CD8-positive, alpha-beta memory T cell (primary cell): ENCODE measurements around the gene KCNJ10. TPM values are rescaled to one million over a fixed set of nuclear protein-coding genes. Genes with fewer than 3 reads are reported as not detected.

Experiments
- CTCF ChIA-PET: fragments of 350-600 bp; sonication (Branson Sonifier 250); formaldehyde crosslinking; loops from one replicate; lab custom pipeline; 2021; ENCODE audit warnings: antibody characterized with exemption; lab: Charles Lee
- POLR2A ChIA-PET: fragments of 350-600 bp; sonication (Branson Sonifier 250); formaldehyde crosslinking; loops from one replicate; lab custom pipeline; 2021; ENCODE audit warnings: antibody characterized with exemption; lab: Charles Lee
- DNase-seq, 5 donors: peaks; one replicate each; pipeline versions ENCODE4 v3.0.0 to v3.0.0-alpha.2; 2020 to 2022; ENCODE audit warnings: mixed read lengths in 1 of 5
- H3K27ac ChIP-seq: one replicate; pipeline ENCODE4 v1.7.0; 2013; ENCODE audit warnings: low read depth, mild to moderate bottlenecking, low read length, moderate library complexity
- H3K27me3 ChIP-seq: 2 replicates; pipeline ENCODE4 v1.7.0; 2013; ENCODE audit warnings: low read length, mild to moderate bottlenecking; ENCODE audit not compliant: insufficient read depth, poor library complexity, severe bottlenecking
- H3K36me3 ChIP-seq: 2 replicates; pipeline ENCODE4 v1.7.0; 2013; ENCODE audit warnings: mild to moderate bottlenecking, low read length, moderate library complexity; ENCODE audit not compliant: insufficient read depth
- H3K4me1 ChIP-seq: 2 replicates; pipeline ENCODE4 v1.7.0; 2013; ENCODE audit warnings: mild to moderate bottlenecking, low read length, moderate library complexity; ENCODE audit not compliant: insufficient read depth
- H3K4me3 ChIP-seq: 2 replicates; pipeline ENCODE4 v1.7.0; 2013; ENCODE audit warnings: mild to moderate bottlenecking, low read length
- H3K9me3 ChIP-seq: 2 replicates; pipeline ENCODE4 v1.7.0; 2013; ENCODE audit warnings: mild to moderate bottlenecking, low read length
- H3K27ac Mint-ChIP-seq, 8 donors: one replicate each; pipeline ENCODE4 v1.8.0; 2020 to 2021; ENCODE audit warnings: mixed read lengths in 8 of 8, mild to moderate bottlenecking in 6 of 8, inconsistent platforms in 3 of 8, moderate library complexity in 3 of 8
- H3K27me3 Mint-ChIP-seq, 2 donors: one replicate each; pipeline ENCODE4 v1.8.0; 2020 to 2021; ENCODE audit warnings: mixed read lengths in 2 of 2, mild to moderate bottlenecking in 1 of 2, moderate library complexity in 1 of 2
- H3K36me3 Mint-ChIP-seq, 3 donors: one replicate each; pipeline ENCODE4 v1.8.0; 2020 to 2021; ENCODE audit warnings: mixed read lengths in 3 of 3, inconsistent platforms in 1 of 3, mild to moderate bottlenecking in 1 of 3
- H3K4me1 Mint-ChIP-seq, 3 donors: one replicate each; pipeline ENCODE4 v1.8.0; 2020 to 2021; ENCODE audit warnings: mixed read lengths in 3 of 3, inconsistent platforms in 1 of 3, mild to moderate bottlenecking in 1 of 3
- H3K4me3 Mint-ChIP-seq, 7 donors: one replicate each; pipeline ENCODE4 v1.8.0; 2020 to 2021; ENCODE audit warnings: mixed read lengths in 7 of 7, mild to moderate bottlenecking in 6 of 7, moderate library complexity in 4 of 7, inconsistent platforms in 2 of 7
- H3K9me3 Mint-ChIP-seq, 5 donors: one replicate each; pipeline ENCODE4 v1.8.0; 2020 to 2022; ENCODE audit warnings: mixed read lengths in 5 of 5, mild to moderate bottlenecking in 3 of 5, moderate library complexity in 2 of 5, inconsistent platforms in 1 of 5
- polyA plus RNA-seq: library from polyadenylated mRNA; unstranded; fragments of 300-500 nt; fragmentation: Illumina TruSeq; gene quantifications from one replicate; pipeline ENCODE4 v1.2.3, GENCODE V29; 2021
- total RNA-seq, 2 experiments: library from RNA; stranded (reverse); gene quantifications; one replicate each; pipeline ENCODE4 v1.2.3, GENCODE V29; 2021

KCNJ10 gene
- total and polyA plus RNA-seq, 3 experiments from 2014 or later = 0.13 TPM; not detected in 2

- ChIA-PET CTCF (no interaction called here), POLR2A (no interaction called here)
- Mint-ChIP-seq H3K27me3 (peaks cover 5 to 30% of the 10 kb centered on the region in 2 donors), H3K27ac (no peak overlapping the region), H3K36me3 (no peaks in the 10 kb centered on the region), H3K4me3 (no peak overlapping the region), H3K4me1 (no peaks in the 10 kb centered on the region), H3K9me3 (no peaks in the 10 kb centered on the region)
- H3K4me3 ChIP-seq = no peak overlapping the region
- peaks cover 4% of the 10 kb centered on the region for H3K27me3 ChIP-seq
- no peaks in the 10 kb centered on the region for H3K36me3 ChIP-seq
- no peak for DNase-seq
- H3K4me1 ChIP-seq = no peaks in the 10 kb centered on the region
- H3K27ac ChIP-seq = no peak overlapping the region
- no peaks in the 10 kb centered on the region for H3K9me3 ChIP-seq
Measured at GRCh38 chr1:160011781-160012180, 58.2 kb downstream of the KCNJ10 start.

- Mint-ChIP-seq H3K9me3 (no peaks in the 10 kb centered on the region), H3K36me3 (no peaks in the 10 kb centered on the region), H3K27me3 (peaks cover 3 to 30% of the 10 kb centered on the region in 2 donors), H3K27ac (no peak overlapping the region), H3K4me1 (no peaks in the 10 kb centered on the region), H3K4me3 (no peak overlapping the region)
- H3K36me3 ChIP-seq = no peaks in the 10 kb centered on the region
- H3K27ac ChIP-seq = no peak overlapping the region
- no peaks in the 10 kb centered on the region for H3K9me3 ChIP-seq
- H3K27me3 ChIP-seq = peaks cover 4% of the 10 kb centered on the region
- no peaks in the 10 kb centered on the region for H3K4me1 ChIP-seq
- H3K4me3 ChIP-seq = no peak overlapping the region
- no peak for DNase-seq
- CTCF ChIA-PET = interaction anchor here (5.1 kb wide), 1 partner anchor 75 kb away, joined by 45 read pairs; no protein-coding TSS in a partner anchor
- POLR2A ChIA-PET = no interaction called here
Measured at GRCh38 chr1:160009801-160010200, 60.2 kb downstream of the KCNJ10 start.

- no peak overlapping the region for H3K4me3 ChIP-seq
- Mint-ChIP-seq H3K27ac (no peak overlapping the region), H3K27me3 (peaks cover 3 to 30% of the 10 kb centered on the region in 2 donors), H3K9me3 (no peaks in the 10 kb centered on the region), H3K4me1 (no peaks in the 10 kb centered on the region), H3K4me3 (no peak overlapping the region), H3K36me3 (no peaks in the 10 kb centered on the region)
- POLR2A ChIA-PET = no interaction called here
- H3K27me3 ChIP-seq = peaks cover 4% of the 10 kb centered on the region
- no peaks in the 10 kb centered on the region for H3K9me3 ChIP-seq
- no peaks in the 10 kb centered on the region for H3K36me3 ChIP-seq
- H3K27ac ChIP-seq = no peak overlapping the region
- no peak for DNase-seq
- no peaks in the 10 kb centered on the region for H3K4me1 ChIP-seq
- CTCF ChIA-PET = interaction anchor here (2.1 to 5.1 kb wide), 4 partner anchors 22 to 211 kb away, joined by 7 to 45 read pairs (median 24); partner anchors contain the start of gene PIGM
Measured at GRCh38 chr1:160009081-160009480, 60.9 kb downstream of the KCNJ10 start.

- Mint-ChIP-seq H3K36me3 (no peaks in the 10 kb centered on the region), H3K4me3 (no peak overlapping the region), H3K9me3 (no peaks in the 10 kb centered on the region), H3K27me3 (peaks cover 1 to 25% of the 10 kb centered on the region in 2 donors), H3K27ac (no peak overlapping the region), H3K4me1 (no peaks in the 10 kb centered on the region)
- Histone ChIP-seq H3K9me3 (no peaks in the 10 kb centered on the region), H3K4me3 (no peak overlapping the region), H3K36me3 (no peaks in the 10 kb centered on the region), H3K27me3 (peaks cover 4% of the 10 kb centered on the region), H3K4me1 (no peaks in the 10 kb centered on the region), H3K27ac (no peak overlapping the region)
- ChIA-PET CTCF (interaction anchor here (0.6 to 5.1 kb wide), 32 partner anchors 9 to 1241 kb away, joined by 3 to 45 read pairs (median 5); partner anchors contain the start of genes IGSF9 and PIGM), POLR2A (interaction anchor here (0.6 kb wide), 1 partner anchor 226 kb away, joined by 3 read pairs; no protein-coding TSS in a partner anchor)
- DNase-seq = peak in 2 of 5 donors; percentile 19 to 43
Measured at GRCh38 chr1:160007577-160008200, 62.3 kb downstream of the KCNJ10 start.

- Histone ChIP-seq H3K27me3 (no peaks in the 10 kb centered on the region), H3K9me3 (no peaks in the 10 kb centered on the region), H3K27ac (no peak overlapping the region), H3K4me3 (no peak overlapping the region), H3K36me3 (no peaks in the 10 kb centered on the region), H3K4me1 (no peaks in the 10 kb centered on the region)
- no peaks in the 10 kb centered on the region for H3K4me1 Mint-ChIP-seq
- H3K27ac Mint-ChIP-seq = no peak overlapping the region
- DNase-seq = peak; percentile 50 to 81 (median 53)
- POLR2A ChIA-PET = no interaction called here
- H3K27me3 Mint-ChIP-seq = peaks cover 1 to 21% of the 10 kb centered on the region in 2 donors
- H3K36me3 Mint-ChIP-seq = no peaks in the 10 kb centered on the region
- CTCF ChIA-PET = interaction anchor here (0.7 to 5.1 kb wide), 28 partner anchors 10 to 873 kb away, joined by 3 to 45 read pairs (median 4); partner anchors contain the start of genes IGSF9 and PIGM
- no peaks in the 10 kb centered on the region for H3K9me3 Mint-ChIP-seq
- H3K4me3 Mint-ChIP-seq = no peak overlapping the region
Measured at GRCh38 chr1:160006312-160006940, 63.5 kb downstream of the KCNJ10 start.

- no peaks in the 10 kb centered on the region for H3K9me3 Mint-ChIP-seq
- H3K36me3 Mint-ChIP-seq = no peaks in the 10 kb centered on the region
- ChIA-PET POLR2A (no interaction called here), CTCF (interaction anchor here (1.1 to 5.1 kb wide), 8 partner anchors 12 to 872 kb away, joined by 3 to 45 read pairs (median 7); no protein-coding TSS in a partner anchor)
- no peaks in the 10 kb centered on the region for H3K4me1 Mint-ChIP-seq
- no peaks in the 10 kb centered on the region for H3K4me1 ChIP-seq
- no peak overlapping the region for H3K4me3 ChIP-seq
- no peaks in the 10 kb centered on the region for H3K27me3 ChIP-seq
- H3K9me3 ChIP-seq = no peaks in the 10 kb centered on the region
- peaks cover 1 to 11% of the 10 kb centered on the region in 2 donors for H3K27me3 Mint-ChIP-seq
- no peak overlapping the region for H3K27ac Mint-ChIP-seq
- H3K36me3 ChIP-seq = no peaks in the 10 kb centered on the region
- no peak overlapping the region for H3K27ac ChIP-seq
- no peak for DNase-seq
- H3K4me3 Mint-ChIP-seq = no peak overlapping the region
Measured at GRCh38 chr1:160005070-160005469, 64.9 kb downstream of the KCNJ10 start.

GRCh38 chr1:160004425-160004824 lies 65.5 kb downstream of the KCNJ10 start:
- no peaks in the 10 kb centered on the region for H3K4me1 ChIP-seq
- H3K36me3 Mint-ChIP-seq = no peaks in the 10 kb centered on the region
- H3K9me3 Mint-ChIP-seq = no peaks in the 10 kb centered on the region
- H3K27me3 Mint-ChIP-seq = peaks cover 1 to 4% of the 10 kb centered on the region in 2 donors
- no peaks in the 10 kb centered on the region for H3K36me3 ChIP-seq
- CTCF ChIA-PET = interaction anchor here (0.9 to 1.6 kb wide), 2 partner anchors 59 to 80 kb away, joined by 3 to 4 read pairs; partner anchors contain the start of gene IGSF9
- DNase-seq = no peak
- no peaks in the 10 kb centered on the region for H3K4me1 Mint-ChIP-seq
- H3K27ac ChIP-seq = no peak overlapping the region
- H3K27ac Mint-ChIP-seq = peak overlapping the region in 2 of 8 donors; percentile 9 to 38
- H3K4me3 Mint-ChIP-seq = no peak overlapping the region
- H3K9me3 ChIP-seq = no peaks in the 10 kb centered on the region
- no peaks in the 10 kb centered on the region for H3K27me3 ChIP-seq
- POLR2A ChIA-PET = no interaction called here
- H3K4me3 ChIP-seq = no peak overlapping the region

GRCh38 chr1:160004001-160004400 lies 66.0 kb downstream of the KCNJ10 start:
- Mint-ChIP-seq H3K27ac (no peak overlapping the region), H3K4me3 (no peak overlapping the region), H3K4me1 (no peaks in the 10 kb centered on the region), H3K27me3 (peaks cover under 1 to 1% of the 10 kb centered on the region in 2 donors), H3K36me3 (peaks cover 0 to 1% (median 0%) of the 10 kb centered on the region in 3 donors), H3K9me3 (no peaks in the 10 kb centered on the region)
- H3K4me3 ChIP-seq = no peak overlapping the region
- H3K36me3 ChIP-seq = no peaks in the 10 kb centered on the region
- no peaks in the 10 kb centered on the region for H3K27me3 ChIP-seq
- ChIA-PET POLR2A (no interaction called here), CTCF (interaction anchor here (0.9 kb wide), 1 partner anchor 58 kb away, joined by 3 read pairs; the partner anchor contains the start of gene IGSF9)
- H3K9me3 ChIP-seq = no peaks in the 10 kb centered on the region
- DNase-seq = no peak
- H3K27ac ChIP-seq = no peak overlapping the region
- no peaks in the 10 kb centered on the region for H3K4me1 ChIP-seq
